A549 (cell line): ENCODE data around the gene MACF1.

Source experiments
- CTCF ChIP-seq: fragments of >200 bp; sonication (Bioruptor Twin); formaldehyde crosslinking; IDR thresholded peaks from 3 replicates; pipeline ENCODE4 v1.5.1; 2016
- MAX ChIP-seq: IDR thresholded peaks from 2 replicates; pipeline ENCODE4 v1.6.1; 2012
- NFE2L2 ChIP-seq: fragments of 150-350 bp; conservative IDR thresholded peaks from 2 replicates; pipeline ENCODE4 v1.6.1; 2014; ENCODE audit warnings: low read length
- RCOR1 ChIP-seq: fragments of 150-350 bp; IDR thresholded peaks from 2 replicates; pipeline ENCODE4 v1.6.1; 2014; ENCODE audit warnings: antibody characterized with exemption, low read length, low read depth
- RNF2 ChIP-seq: fragments of 200-600 bp; sonication (generic); IDR thresholded peaks from 2 replicates; pipeline ENCODE4 v1.6.1; 2016; ENCODE audit warnings: low read depth, mild to moderate bottlenecking, antibody characterized with exemption, moderate library complexity, borderline replicate concordance
- SREBF2 ChIP-seq: fragments of 450-650 bp; IDR thresholded peaks from 2 replicates; pipeline ENCODE4 v1.6.1; 2014; ENCODE audit warnings: mild to moderate bottlenecking, moderate library complexity
- USF2 ChIP-seq: fragments of 450-650 bp; IDR thresholded peaks from 2 replicates; pipeline ENCODE4 v1.6.1; 2014; ENCODE audit warnings: antibody characterized with exemption

GRCh38 chr1:39397487-39397886 is 193.0 kb downstream of the MACF1 start:
- TF ChIP-seq CTCF (no peak), USF2 (no peak), NFE2L2 (no peak), RNF2 (no peak), MAX (no peak), SREBF2 (no peak), RCOR1 (no peak)
